ENCODE results near the gene DPP9.

Gene DPP9

GRCh38 chr19:4656102-4656501 lies 67.5 kb downstream of the DPP9 start:
- no peak for DNase-seq (ENCODE audit: low spot score)
- in situ Hi-C loops (cut with MboI; ENCODE audit: low sequenced_read_pairs, unreplicated experiment), result no loop called here
- no peak for TF ChIP-seq CTCF (IDR thresholded peaks at IDR 0.05; ENCODE audit: borderline replicate concordance, control extremely low read depth, extremely low read depth, insufficient read depth, missing control alignments)

- in situ Hi-C loops (cut with MboI; ENCODE audit: low sequenced_read_pairs, unreplicated experiment), result no loop called here
- no peak for TF ChIP-seq CTCF (IDR thresholded peaks at IDR 0.05; ENCODE audit: borderline replicate concordance, control extremely low read depth, extremely low read depth, insufficient read depth, missing control alignments)
- peak; percentile 50 for DNase-seq (ENCODE audit: low spot score)
Observed at GRCh38 chr19:4654437-4655361, 68.9 kb downstream of the DPP9 start.

GRCh38 chr19:4653793-4654436 lies 69.7 kb downstream of the DPP9 start:
- no peak for TF ChIP-seq CTCF (IDR thresholded peaks at IDR 0.05; ENCODE audit: borderline replicate concordance, control extremely low read depth, extremely low read depth, insufficient read depth, missing control alignments)
- in situ Hi-C loops (cut with MboI; ENCODE audit: low sequenced_read_pairs, unreplicated experiment), result no loop called here
- no peak for DNase-seq (ENCODE audit: low spot score)

- TF ChIP-seq CTCF (IDR thresholded peaks at IDR 0.05; ENCODE audit: borderline replicate concordance, control extremely low read depth, extremely low read depth, insufficient read depth, missing control alignments), result no peak
- in situ Hi-C loops (cut with MboI; ENCODE audit: low sequenced_read_pairs, unreplicated experiment), result no loop called here
- DNase-seq (ENCODE audit: low spot score), result no peak
Observed at GRCh38 chr19:4652075-4652474, 71.6 kb downstream of the DPP9 start.

GRCh38 chr19:4650159-4650558 lies 73.5 kb downstream of the DPP9 start:
- in situ Hi-C loops (cut with MboI; ENCODE audit: low sequenced_read_pairs, unreplicated experiment), result no loop called here
- no peak for DNase-seq (ENCODE audit: low spot score)
- no peak for TF ChIP-seq CTCF (IDR thresholded peaks at IDR 0.05; ENCODE audit: borderline replicate concordance, control extremely low read depth, extremely low read depth, insufficient read depth, missing control alignments)

GRCh38 chr19:4649392-4650047 lies 74.1 kb downstream of the DPP9 start:
- TF ChIP-seq CTCF (IDR thresholded peaks at IDR 0.05; ENCODE audit: borderline replicate concordance, control extremely low read depth, extremely low read depth, insufficient read depth, missing control alignments), result no peak
- no peak for DNase-seq (ENCODE audit: low spot score)
- in situ Hi-C loops (cut with MboI; ENCODE audit: low sequenced_read_pairs, unreplicated experiment), result no loop called here

Measured in GM13976 (cell line).